Pancreas (tissue), 10 donors: ENCODE results near the gene SYMPK. TPM values are rescaled to one million over a fixed set of nuclear protein-coding genes. Genes with fewer than 3 reads are reported as not detected.
A peak's percentile ranks its signal among the peaks of the same experiment; 100 is the strongest.

ENCODE experiments used
- ATAC-seq, 4 donors: fragments of 200-7000 bp; cut with Tn5 transposase; one replicate each; pipeline versions ENCODE4 v1.8.0 to v1.9.1; 2020; ENCODE audit warnings: mild to moderate bottlenecking in 4 of 4, moderate library complexity in 4 of 4
- DNase-seq, 6 donors: peaks; one replicate each; pipeline ENCODE4 v3.0.0-alpha.2; 2020
- FAIRE-seq: peaks from 2 replicates; lab custom pipeline; 2012; peaks lifted over from hg19 to GRCh38; lab: Jason Lieb, UNC
- H3K27ac ChIP-seq, 4 donors: fragments of 200-600 bp; sonication (generic); 1 replicate in 3 of 4; 2 replicates in 1 of 4; pipeline versions ENCODE4 v1.5.0 to v1.8.0; 2020
- H3K27me3 ChIP-seq, 4 donors: fragments of 200-600 bp; one replicate each; pipeline ENCODE4 v1.8.0; 2021
- H3K36me3 ChIP-seq, 3 donors: fragments of 200-600 bp; sonication (generic) in 1 of 3; one replicate each; pipeline versions ENCODE4 v1.5.0 to v1.8.0; 2020 to 2021
- H3K4me1 ChIP-seq, 3 donors: fragments of 200-600 bp; one replicate each; pipeline ENCODE4 v1.8.0; 2021
- H3K4me3 ChIP-seq, 4 donors: fragments of 200-600 bp; sonication (generic) in 2 of 4; one replicate each; pipeline versions ENCODE4 v1.5.0 to v1.8.0; 2020 to 2021
- H3K9me3 ChIP-seq, 4 donors: fragments of 200-600 bp; one replicate each; pipeline ENCODE4 v1.8.0; 2021
- WGBS, 2 donors: extraction: QIAGEN DNeasy Blood & Tissue Kit; methylation state at CpG; one replicate each; pipeline ENCODE4 v1.1.7; 2013; 5-methylcytosine and 5-hydroxymethylcytosine counted together
- intact Hi-C, 3 donors: fragments of 100-400 bp; cut with DNase I; formaldehyde crosslinking; loops; one replicate each; pipeline versions ENCODE4 v1.11.1 to v1.14.2; 2022
- polyA plus RNA-seq, 2 donors: library from polyadenylated mRNA; stranded (reverse); fragments of 200-250 nt; gene quantifications; one replicate each; pipeline ENCODE4 v1.2.3, GENCODE V29; 2013
- total RNA-seq, 6 donors: library from RNA; stranded (reverse); fragmentation: NEBNext Ultra II Directional in 4 of 6; extraction: Animal tissue kit (Norgen Biotek cat#: 25700) in 4 of 6; gene quantifications; one replicate each; pipeline versions ENCODE4 v1.2.1 to v1.2.4, GENCODE V29; 2021 to 2023
- TF ChIP-seq, protein P1 (sequence below), 4 donors: fragments of 200-600 bp; sonication (generic) in 3 of 4; IDR thresholded peaks; one replicate each; pipeline versions ENCODE4 v1.5.0 to v1.8.0; 2021; ENCODE audit warnings: antibody characterized with exemption in 4 of 4
- donor health status: healthy with polysubstance abuse.
- donor health status: DM: no; HTN: no; CAD: no; lungs with moderate emphysema.
- donor health status: DM: no; HTN: no; CAD: no.
- donor health status: control.
- donor health status: control.
- donor health status: Bipolar disorder and iron deficiency.
- donor health status: DM: yes; HTN: yes; CAD: no.
- donor health status: DM: no; HTN: no; CAD: no.
- donor health status: DM: no; HTN: no; CAD: no.
- donor health status: DM: yes; HTN: yes; CAD: no.

Gene SYMPK
- total and polyA plus RNA-seq, 8 donors: 25.7 to 142 (median 29.2) TPM

- FAIRE-seq: no peak
Measured at GRCh38 chr19:45780448-45781213, 82.3 kb downstream of the SYMPK start.

GRCh38 chr19:45780146-45780447, 82.8 kb downstream of the SYMPK start:
- Histone ChIP-seq H3K27me3 (no peaks in the 10 kb centered on the region), H3K36me3 (peaks cover 0 to 25% (median 16%) of the 10 kb centered on the region in 3 donors), H3K4me1 (peaks cover 0 to 13% (median 0%) of the 10 kb centered on the region in 3 donors), H3K27ac (peak overlapping the region in 2 of 4 donors; percentile 37 to 90), H3K9me3 (no peaks in the 10 kb centered on the region), H3K4me3 (peak overlapping the region in 2 of 4 donors; percentile 54 to 56)
- FAIRE-seq (no peak), DNase-seq (peak in 3 of 6 donors; percentile 46 to 56 (median 48)), ATAC-seq (peak; percentile 1 to 5 (median 2))
- WGBS, 2 donors: 36 to 42% methylated on average over 4 of the region's 4 CpGs
- TF ChIP-seq, protein P1, sequence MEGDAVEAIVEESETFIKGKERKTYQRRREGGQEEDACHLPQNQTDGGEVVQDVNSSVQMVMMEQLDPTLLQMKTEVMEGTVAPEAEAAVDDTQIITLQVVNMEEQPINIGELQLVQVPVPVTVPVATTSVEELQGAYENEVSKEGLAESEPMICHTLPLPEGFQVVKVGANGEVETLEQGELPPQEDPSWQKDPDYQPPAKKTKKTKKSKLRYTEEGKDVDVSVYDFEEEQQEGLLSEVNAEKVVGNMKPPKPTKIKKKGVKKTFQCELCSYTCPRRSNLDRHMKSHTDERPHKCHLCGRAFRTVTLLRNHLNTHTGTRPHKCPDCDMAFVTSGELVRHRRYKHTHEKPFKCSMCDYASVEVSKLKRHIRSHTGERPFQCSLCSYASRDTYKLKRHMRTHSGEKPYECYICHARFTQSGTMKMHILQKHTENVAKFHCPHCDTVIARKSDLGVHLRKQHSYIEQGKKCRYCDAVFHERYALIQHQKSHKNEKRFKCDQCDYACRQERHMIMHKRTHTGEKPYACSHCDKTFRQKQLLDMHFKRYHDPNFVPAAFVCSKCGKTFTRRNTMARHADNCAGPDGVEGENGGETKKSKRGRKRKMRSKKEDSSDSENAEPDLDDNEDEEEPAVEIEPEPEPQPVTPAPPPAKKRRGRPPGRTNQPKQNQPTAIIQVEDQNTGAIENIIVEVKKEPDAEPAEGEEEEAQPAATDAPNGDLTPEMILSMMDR (IDR thresholded peaks at IDR 0.05): no peak
- intact Hi-C loops: no loop called here

More at GRCh38 chr19:45780448-45781213, 82.3 kb downstream of the SYMPK start:
- ATAC-seq: peak; percentile 2 to 15 (median 10)
- TF ChIP-seq, protein P1 (IDR thresholded peaks at IDR 0.05): no peak
- intact Hi-C loops: no loop called here
- no peaks in the 10 kb centered on the region for H3K9me3 ChIP-seq
- peak overlapping the region in 3 of 4 donors; percentile 38 to 56 (median 54) for H3K4me3 ChIP-seq
- no peaks in the 10 kb centered on the region for H3K27me3 ChIP-seq
- WGBS, 2 donors: 20 to 28% methylated on average over 13 of the region's 13 CpGs
- peak overlapping the region; percentile 64 to 90 (median 74) for H3K27ac ChIP-seq
- peaks cover 0 to 30% (median 16%) of the 10 kb centered on the region in 3 donors for H3K36me3 ChIP-seq
- DNase-seq: peak in 3 of 6 donors; percentile 49 to 60 (median 57)
- peaks cover 0 to 13% (median 0%) of the 10 kb centered on the region in 3 donors for H3K4me1 ChIP-seq

DNA sequence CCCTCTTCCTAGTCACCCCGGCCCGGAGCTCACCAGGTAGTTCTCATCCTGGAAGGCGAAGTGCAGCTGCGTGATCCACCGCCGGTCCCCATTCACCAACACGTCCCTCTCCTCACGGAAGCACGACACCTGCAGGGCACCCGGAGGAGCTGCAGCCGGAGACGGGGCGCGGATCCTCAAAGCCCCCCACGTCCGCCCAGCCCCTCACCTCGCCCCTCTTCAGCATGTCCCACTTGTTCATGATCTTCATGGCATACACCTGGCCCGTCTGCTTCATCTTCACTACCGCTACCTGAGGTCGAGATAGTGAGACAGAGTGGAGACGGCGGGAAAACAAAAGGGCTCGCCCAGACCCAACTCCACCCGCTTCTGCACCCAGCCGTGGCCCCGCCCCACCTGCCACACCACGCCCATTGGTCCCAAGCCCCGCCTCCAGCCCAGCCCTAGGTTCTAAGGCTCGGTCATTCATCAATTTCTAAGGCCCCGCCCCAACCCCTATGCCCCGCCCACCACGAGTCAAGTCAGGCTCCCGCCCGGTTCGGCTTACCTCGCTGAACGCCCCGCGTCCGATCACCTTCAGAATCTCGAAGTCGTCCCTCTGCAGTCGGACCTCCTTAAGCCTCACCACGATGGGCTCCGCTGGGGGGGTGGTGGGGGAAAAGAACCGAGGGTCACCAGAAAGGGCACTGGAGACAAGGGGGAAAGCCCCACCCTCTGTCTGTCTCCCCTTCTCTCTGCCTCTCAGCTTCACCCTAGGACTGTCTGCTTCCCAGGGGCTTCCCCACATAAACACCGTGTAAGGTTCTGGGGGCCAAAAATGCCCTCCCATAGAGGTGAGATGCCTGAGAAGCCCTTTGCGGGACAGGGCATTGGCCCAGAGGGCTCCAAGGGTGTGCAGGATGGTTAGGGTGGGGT, 83.5 kb downstream of the SYMPK start:
- ATAC-seq (peak; percentile 68 to 88 (median 87)), FAIRE-seq (no peak), DNase-seq (peak; percentile 91 to 98 (median 98))
- Histone ChIP-seq H3K4me1 (peaks cover 0 to 13% (median 0%) of the 10 kb centered on the region in 3 donors), H3K4me3 (peak overlapping the region in 3 of 4 donors; percentile 5 to 56 (median 54)), H3K36me3 (peaks cover 0 to 25% (median 16%) of the 10 kb centered on the region in 3 donors), H3K27me3 (no peaks in the 10 kb centered on the region), H3K9me3 (no peaks in the 10 kb centered on the region), H3K27ac (peak overlapping the region in 2 of 4 donors; percentile 37 to 90)
- TF ChIP-seq, protein P1 (IDR thresholded peaks at IDR 0.05): peak; percentile 24 to 55 (median 48)
- 9 to 17% methylated on average over 45 to 48 of the region's 48 CpGs for WGBS, 2 donors
- intact Hi-C loops: no loop called here

DNA sequence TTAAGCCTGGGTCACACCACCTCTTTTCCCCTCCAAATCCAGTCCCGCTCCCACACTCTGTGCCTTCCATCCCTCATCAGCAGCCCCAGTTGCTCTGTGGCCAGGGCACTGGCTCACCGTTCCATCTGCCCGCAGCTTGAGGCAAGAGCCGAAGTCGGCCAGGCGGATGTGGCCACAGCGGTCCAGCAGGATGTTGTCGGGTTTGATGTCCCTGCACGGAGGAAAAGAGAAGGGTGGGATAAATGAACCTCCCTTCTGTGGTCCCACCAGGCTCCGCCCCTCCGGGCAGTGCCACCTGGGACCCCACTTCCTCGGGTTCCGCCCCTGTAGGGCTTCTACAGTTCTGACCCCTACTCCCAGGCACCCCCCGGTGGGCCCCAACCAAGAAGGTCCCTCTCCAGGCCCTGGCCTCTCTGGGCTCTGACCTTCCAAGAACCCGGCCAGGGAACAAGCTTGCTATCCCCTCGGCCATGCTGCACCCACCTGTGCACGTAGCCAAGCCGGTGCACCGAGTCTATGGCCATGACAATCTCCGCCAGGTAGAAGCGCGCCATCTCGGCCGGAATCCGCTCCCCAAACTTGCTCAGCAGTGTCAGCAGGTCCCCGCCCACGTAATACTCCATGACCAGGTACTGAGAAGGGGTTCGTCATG, 84.8 kb downstream of the SYMPK start:
- peaks cover 0 to 25% (median 16%) of the 10 kb centered on the region in 3 donors for H3K36me3 ChIP-seq
- no peaks in the 10 kb centered on the region for H3K27me3 ChIP-seq
- intact Hi-C loops: no loop called here
- H3K9me3 ChIP-seq: no peaks in the 10 kb centered on the region
- TF ChIP-seq, protein P1 (IDR thresholded peaks at IDR 0.05): no peak
- WGBS, 2 donors: 90 to 92% methylated on average over 28 of the region's 28 CpGs
- no peak overlapping the region for H3K27ac ChIP-seq
- DNase-seq (peak in 4 of 6 donors; percentile 36 to 79 (median 50)), FAIRE-seq (no peak), ATAC-seq (no peak)
- H3K4me3 ChIP-seq: no peak overlapping the region
- peaks cover 4 to 20% (median 7%) of the 10 kb centered on the region in 3 donors for H3K4me1 ChIP-seq
